NCI-H774 (cell line): Measurements from ENCODE around the gene KPNA5.
"Not testable (repeated sequence)": the region's sequence is repeated elsewhere in the genome, so short reads cannot be mapped to it uniquely, and the experiment has no call there.

ENCODE experiments used
- DNase-seq: peaks from one replicate; lab custom pipeline; 2025; lab: John Stamatoyannopoulos, UW

Gene KPNA5

GRCh38 chr6:116703888-116704287, 22.9 kb downstream of the KPNA5 start:
- not testable (repeated sequence) for DNase-seq

- no peak for DNase-seq
Observed at GRCh38 chr6:116705917-116706316, 24.9 kb downstream of the KPNA5 start.

- DNase-seq: no peak
Observed at GRCh38 chr6:116714296-116714695, 33.3 kb downstream of the KPNA5 start.

- no peak for DNase-seq
Observed at GRCh38 chr6:116714761-116715160, 33.8 kb downstream of the KPNA5 start.

GRCh38 chr6:116726947-116727346, 45.9 kb downstream of the KPNA5 start:
- DNase-seq: no peak

GRCh38 chr6:116730513-116730912, 49.5 kb downstream of the KPNA5 start:
- no peak for DNase-seq

GRCh38 chr6:116737004-116737403, 56.0 kb downstream of the KPNA5 start:
- DNase-seq: no peak

GRCh38 chr6:116740486-116740885, 59.5 kb downstream of the KPNA5 start:
- DNase-seq: not testable (repeated sequence)

GRCh38 chr6:116741571-116741970, 60.6 kb downstream of the KPNA5 start:
- DNase-seq: no peak

GRCh38 chr6:116745176-116745575, 64.2 kb downstream of the KPNA5 start:
- DNase-seq: no peak

GRCh38 chr6:116761779-116762178, 80.8 kb downstream of the KPNA5 start:
- DNase-seq: no peak

GRCh38 chr6:116762235-116762634, 81.2 kb downstream of the KPNA5 start:
- no peak for DNase-seq

- DNase-seq: no peak
Observed at GRCh38 chr6:116763048-116763447, 82.0 kb downstream of the KPNA5 start.

GRCh38 chr6:116763906-116764628, 83.1 kb downstream of the KPNA5 start:
- no peak for DNase-seq

- DNase-seq: no peak
Observed at GRCh38 chr6:116764629-116764960, 83.6 kb downstream of the KPNA5 start.

GRCh38 chr6:116764961-116765841, 84.2 kb downstream of the KPNA5 start, which contains the start of gene FAM162B:
FAM162B (minus strand) TSS chr6:116765719; CDS start chr6:116765576, 143 bp downstream.
- peak; percentile 43 for DNase-seq

GRCh38 chr6:116766506-116767176, 85.6 kb downstream of the KPNA5 start:
- no peak for DNase-seq

GRCh38 chr6:116767715-116768114, 86.7 kb downstream of the KPNA5 start:
- DNase-seq: no peak

GRCh38 chr6:116772450-116772849, 91.4 kb downstream of the KPNA5 start:
- no peak for DNase-seq

GRCh38 chr6:116773886-116774285, 92.9 kb downstream of the KPNA5 start:
- no peak for DNase-seq

- peak; percentile 61 for DNase-seq
Observed at GRCh38 chr6:116779573-116780164, 98.7 kb downstream of the KPNA5 start.

GRCh38 chr6:116783852-116784251, 102.8 kb downstream of the KPNA5 start:
- no peak for DNase-seq
